GM06990 (cell line): ENCODE measurements around the gene SH3PXD2A.

Experiments used
- DNase-seq: peaks from one replicate; pipeline ENCODE4 v3.0.0-alpha.2; 2011; ENCODE audit not compliant: insufficient read length; ENCODE audit errors: extremely low read depth
- H3K27me3 ChIP-seq: replicated peaks from 2 replicates; pipeline ENCODE4 v1.6.0; 2011; ENCODE audit warnings: low read length; ENCODE audit not compliant: control insufficient read depth, insufficient read depth
- H3K36me3 ChIP-seq: 2 replicates; pipeline ENCODE4 v1.5.1; 2011; ENCODE audit warnings: low read length; ENCODE audit not compliant: control insufficient read depth, insufficient read depth
- H3K4me3 ChIP-seq: replicated peaks from 2 replicates; pipeline ENCODE4 v1.5.1; 2011; ENCODE audit warnings: low read depth, mild to moderate bottlenecking, control low read depth, low read length
- CTCF ChIP-seq: IDR thresholded peaks from 2 replicates; pipeline ENCODE4 v1.5.1; 2011; ENCODE audit warnings: low read length, control low read depth, mild to moderate bottlenecking, inconsistent platforms; ENCODE audit not compliant: insufficient read depth, poor library complexity, severe bottlenecking

SH3PXD2A gene

GRCh38 chr10:103789161-103789560 lies 66.2 kb downstream of the SH3PXD2A start:
- no peak for TF ChIP-seq CTCF
- no peak for DNase-seq
- no peak overlapping the region for H3K4me3 ChIP-seq
- no peaks in the 10 kb centered on the region; the same call in 1 of the 2 replicates for H3K27me3 ChIP-seq
- H3K36me3 ChIP-seq: no peaks in the 10 kb centered on the region

GRCh38 chr10:103787331-103787730 lies 68.0 kb downstream of the SH3PXD2A start:
- no peak for DNase-seq
- no peaks in the 10 kb centered on the region for H3K36me3 ChIP-seq
- H3K4me3 ChIP-seq: no peak overlapping the region
- no peak for TF ChIP-seq CTCF
- no peaks in the 10 kb centered on the region; the same call in none of the 2 replicates for H3K27me3 ChIP-seq

- no peaks in the 10 kb centered on the region for H3K36me3 ChIP-seq
- no peak for TF ChIP-seq CTCF
- H3K27me3 ChIP-seq: no peaks in the 10 kb centered on the region; the same call in none of the 2 replicates
- no peak overlapping the region for H3K4me3 ChIP-seq
- no peak for DNase-seq
Measured at GRCh38 chr10:103786020-103786419, 69.4 kb downstream of the SH3PXD2A start.

- no peak for TF ChIP-seq CTCF
- DNase-seq: no peak
- Histone ChIP-seq H3K36me3 (no peaks in the 10 kb centered on the region), H3K27me3 (no peaks in the 10 kb centered on the region; the same call in none of the 2 replicates), H3K4me3 (no peak overlapping the region)
Measured at GRCh38 chr10:103784723-103785418, 70.5 kb downstream of the SH3PXD2A start.

GRCh38 chr10:103784089-103784488 lies 71.3 kb downstream of the SH3PXD2A start:
- Histone ChIP-seq H3K4me3 (no peak overlapping the region), H3K36me3 (no peaks in the 10 kb centered on the region), H3K27me3 (no peaks in the 10 kb centered on the region; the same call in none of the 2 replicates)
- TF ChIP-seq CTCF: no peak
- no peak for DNase-seq
